Endothelial cell of umbilical vein (primary cell): ENCODE measurements around the gene TMEM178B. TPM values are rescaled to one million over a fixed set of nuclear protein-coding genes. Genes with fewer than 3 reads are reported as not detected.

Source experiments
- BruUV-seq: library from RNA; stranded (reverse); fragments of 400-500 nt; replicated peaks from 2 replicates; lab custom pipeline; 2021; lab: Mats Ljungman, UMichigan
- CTCF ChIA-PET: fragments of 300-600, 350-600 bp; sonication (Branson Sonifier 250); formaldehyde crosslinking; loops from one replicate; lab custom pipeline; 2021; ENCODE audit warnings: antibody characterized with exemption, inconsistent platforms; lab: Charles Lee
- POLR2A ChIA-PET: fragments of 300-600, 350-600 bp; sonication (Branson Sonifier 250); formaldehyde crosslinking; loops from one replicate; lab custom pipeline; 2021; ENCODE audit warnings: antibody characterized with exemption, inconsistent platforms; lab: Charles Lee
- DNase-seq: peaks from one replicate; pipeline ENCODE4 v3.0.0-alpha.2; 2011; ENCODE audit warnings: low read depth, low spot score
- FAIRE-seq: peaks from 2 replicates; lab custom pipeline; 2011; peaks lifted over from hg19 to GRCh38; lab: Jason Lieb, UNC
- H2AFZ ChIP-seq: 2 replicates; pipeline ENCODE4 v1.6.0; 2012; ENCODE audit warnings: low read depth, low read length, control low read depth, inconsistent platforms
- H3K27ac ChIP-seq: 2 replicates; pipeline ENCODE4 v1.5.1; 2011; ENCODE audit warnings: low read depth, mild to moderate bottlenecking, control low read depth, low read length, moderate library complexity; ENCODE audit not compliant: insufficient read depth
- H3K27me3 ChIP-seq, 2 experiments: 2 replicates each; pipeline versions ENCODE4 v1.6.0 to v1.6.1; 2011; ENCODE audit warnings: low read length in 2 of 2, mixed read lengths in 1 of 2; ENCODE audit not compliant: control insufficient read depth in 2 of 2, insufficient read depth in 2 of 2
- H3K36me3 ChIP-seq, 2 experiments: 2 replicates in 1 of 2; 3 replicates in 1 of 2; pipeline ENCODE4 v1.5.1; 2011; ENCODE audit warnings: low read length in 2 of 2, mild to moderate bottlenecking in 1 of 2, moderate library complexity in 1 of 2; ENCODE audit not compliant: control insufficient read depth in 2 of 2, insufficient read depth in 2 of 2; ENCODE audit errors: extremely low read depth in 1 of 2
- H3K4me1 ChIP-seq: 3 replicates; pipeline ENCODE4 v1.5.1; 2011; ENCODE audit warnings: mild to moderate bottlenecking, low read length; ENCODE audit not compliant: control insufficient read depth, insufficient read depth; ENCODE audit errors: extremely low read depth
- H3K4me2 ChIP-seq: 2 replicates; pipeline ENCODE4 v1.6.1; 2011; ENCODE audit warnings: low read length, control low read depth, mixed read lengths; ENCODE audit not compliant: insufficient read depth
- H3K4me3 ChIP-seq, 3 experiments: fragments of 200-600 bp in 1 of 3; sonication (generic), shearing (Covaris generic) in 1 of 3; replicated peaks in 1 of 3; 2 replicates each; pipeline ENCODE4 v1.5.1; 2011 to 2016; ENCODE audit warnings: control low read depth in 3 of 3, low read length in 3 of 3, mild to moderate bottlenecking in 2 of 3, inconsistent platforms in 1 of 3, low read depth in 1 of 3, moderate library complexity in 1 of 3; ENCODE audit not compliant: insufficient read depth in 1 of 3
- H3K79me2 ChIP-seq: 2 replicates; pipeline ENCODE4 v1.6.0; 2012; ENCODE audit warnings: low read length, inconsistent platforms; ENCODE audit not compliant: control insufficient read depth, insufficient read depth
- H3K9ac ChIP-seq: replicated peaks from 2 replicates; pipeline ENCODE3; 2011; ENCODE audit warnings: low read length, control low read depth; ENCODE audit not compliant: insufficient read depth; ENCODE audit errors: extremely low read depth
- H3K9me1 ChIP-seq: replicated peaks from 3 replicates; pipeline ENCODE4 v1.6.0; 2011; ENCODE audit warnings: mild to moderate bottlenecking, low read length; ENCODE audit not compliant: control insufficient read depth, insufficient read depth; ENCODE audit errors: extremely low read depth
- H3K9me3 ChIP-seq: replicated peaks from 2 replicates; pipeline ENCODE4 v1.5.1; 2012; ENCODE audit warnings: low read length, inconsistent platforms; ENCODE audit not compliant: control insufficient read depth, insufficient read depth
- H4K20me1 ChIP-seq: replicated peaks from 2 replicates; pipeline ENCODE3; 2011; ENCODE audit warnings: mild to moderate bottlenecking, low read length; ENCODE audit not compliant: control insufficient read depth, insufficient read depth; ENCODE audit errors: extremely low read depth
- CTCF ChIP-seq, 2 donors: IDR thresholded peaks; 1 replicate in 1 of 2; 2 replicates in 1 of 2; pipeline ENCODE4 v1.5.1; 2011; ENCODE audit warnings: low read length in 2 of 2, mild to moderate bottlenecking in 2 of 2, moderate library complexity in 2 of 2, control low read depth in 1 of 2, inconsistent platforms in 1 of 2, low read depth in 1 of 2; ENCODE audit not compliant: insufficient read depth in 1 of 2; ENCODE audit errors: extremely low read depth in 1 of 2
- EZH2 ChIP-seq: IDR thresholded peaks from 2 replicates; pipeline ENCODE4 v1.6.1; 2012; ENCODE audit warnings: borderline replicate concordance, low read depth, mild to moderate bottlenecking, moderate library complexity, low read length, inconsistent platforms; ENCODE audit not compliant: severe bottlenecking
- FOS ChIP-seq: IDR thresholded peaks from 2 replicates; pipeline ENCODE4 v1.6.1; 2011; ENCODE audit warnings: mild to moderate bottlenecking, low read length, moderate library complexity, borderline replicate concordance; ENCODE audit not compliant: insufficient read depth
- GATA2 ChIP-seq: IDR thresholded peaks from 2 replicates; pipeline ENCODE4 v1.7.0; 2011; ENCODE audit warnings: low read depth, mild to moderate bottlenecking, moderate library complexity, mixed read lengths, low read length; ENCODE audit not compliant: insufficient read length, insufficient read depth
- JUN ChIP-seq: IDR thresholded peaks from 2 replicates; pipeline ENCODE4 v1.6.1; 2011; ENCODE audit warnings: borderline replicate concordance, low read depth; ENCODE audit not compliant: insufficient read length, insufficient read depth
- MAX ChIP-seq: IDR thresholded peaks from 2 replicates; pipeline ENCODE4 v1.6.1; 2011; ENCODE audit not compliant: insufficient read depth, insufficient read length
- MYC ChIP-seq: IDR thresholded peaks from one replicate; pipeline ENCODE4 v1.6.1; 2011; ENCODE audit warnings: mild to moderate bottlenecking, low read depth, low read length
- POLR2A ChIP-seq: IDR thresholded peaks from 2 replicates; pipeline ENCODE4 v1.6.1; 2012; ENCODE audit warnings: low read depth, mild to moderate bottlenecking, control low read depth, low read length
- POLR2AphosphoS5 ChIP-seq: IDR thresholded peaks from 2 replicates; pipeline ENCODE4 v1.6.1; 2012; ENCODE audit warnings: low read depth, mild to moderate bottlenecking, control low read depth, low read length, moderate library complexity; ENCODE audit not compliant: insufficient read depth
- dilution Hi-C: fragments of 300-500 bp; cut with MboI; formaldehyde crosslinking; loops from one replicate; pipeline ENCODE4 v1.15.0; 2019; ENCODE audit warnings: low sequenced_read_pairs; ENCODE audit not compliant: extremely low pct_ligation_motif_present
- intact Hi-C: fragments of 100-400 bp; cut with micrococcal nuclease; formaldehyde crosslinking; loops from one replicate; pipeline ENCODE4 v1.10.0; 2022
- polyA plus RNA-seq, 4 experiments: library from polyadenylated mRNA; depleted of rRNA in 3 of 4; stranded (reverse) in 3 of 4; unstranded in 1 of 4; fragments of >200 nt; gene quantifications; 2 replicates each; pipeline versions ENCODE4 v1.2.1 to v1.2.3, GENCODE V29; 2011 to 2012; ENCODE audit warnings: missing spikeins in 1 of 4
- total RNA-seq: library from RNA; stranded (reverse); gene quantifications from 2 replicates; pipeline ENCODE4 v1.2.3, GENCODE V29; 2021

Gene TMEM178B
- total and polyA plus RNA-seq, 2 donors (not counting 3 experiments of a cell fraction or from before 2014, with no cell fraction given), result not detected

- dilution Hi-C loops, result no loop called here
- H3K27me3 ChIP-seq, result no peaks in the 10 kb centered on the region
Observed at GRCh38 chr7:141238596-141239243, 164.9 kb downstream of the TMEM178B start.

More at GRCh38 chr7:141238596-141239243, 164.9 kb downstream of the TMEM178B start:
- H2AFZ ChIP-seq, result no peak overlapping the region
- no peaks in the 10 kb centered on the region for H3K79me2 ChIP-seq
- no peaks in the 10 kb centered on the region for H4K20me1 ChIP-seq
- no peaks in the 10 kb centered on the region for H3K9me3 ChIP-seq
- BruUV-seq, result no TSS peak
- FAIRE-seq, result no peak
- no peaks in the 10 kb centered on the region for H3K36me3 ChIP-seq
- CTCF ChIA-PET, result no interaction called here
- no peak overlapping the region for H3K27ac ChIP-seq
- H3K9me1 ChIP-seq, result no peaks in the 10 kb centered on the region
- no peak overlapping the region for H3K4me3 ChIP-seq
- DNase-seq, result no peak
- H3K4me2 ChIP-seq, result no peak overlapping the region
- no peaks in the 10 kb centered on the region for H3K4me1 ChIP-seq
- no peak for TF ChIP-seq EZH2
- TF ChIP-seq CTCF (IDR thresholded peaks at IDR 0.05; ENCODE audit: extremely low read depth in 1 of 2, insufficient read depth in 1 of 2, low read depth in 1 of 2, low read length in 2 of 2), result no peak
- TF ChIP-seq MYC, result no peak
- no peak for TF ChIP-seq FOS
- no peak for TF ChIP-seq POLR2A
- no peak for TF ChIP-seq GATA2
- no peak for TF ChIP-seq JUN
- TF ChIP-seq MAX, result no peak
- TF ChIP-seq POLR2AphosphoS5, result no peak
- POLR2A ChIA-PET, result no interaction called here
- intact Hi-C loops, result no loop called here
- H3K9ac ChIP-seq, result no peak overlapping the region
